ENCODE results near the gene ZNF770. TPM values are rescaled to one million over a fixed set of nuclear protein-coding genes. Genes with fewer than 3 reads are reported as not detected.
"Not testable (repeated sequence)": the region's sequence is repeated elsewhere in the genome, so short reads cannot be mapped to it uniquely, and the experiment has no call there.

ZNF770 gene
- total RNA-seq, 1 donor, result 36.8 TPM

GRCh38 chr15:34952481-34952880 lies 35.6 kb downstream of the ZNF770 start:
- TF ChIP-seq CTCF (IDR thresholded peaks at IDR 0.05; ENCODE audit: insufficient read depth, low read length), result no peak
- no peak overlapping the region for H3K4me3 ChIP-seq (ENCODE audit: low read depth, low read length)
- peak; percentile 18 for DNase-seq (ENCODE audit: low read depth)

- DNase-seq (ENCODE audit: low read depth), result peak; percentile 71
- H3K4me3 ChIP-seq (ENCODE audit: low read depth, low read length), result no peak overlapping the region
- TF ChIP-seq CTCF (IDR thresholded peaks at IDR 0.05; ENCODE audit: insufficient read depth, low read length), result no peak
Observed at GRCh38 chr15:34951993-34952392, 36.1 kb downstream of the ZNF770 start.

- no peak overlapping the region for H3K4me3 ChIP-seq (ENCODE audit: low read depth, low read length)
- DNase-seq (ENCODE audit: low read depth), result no peak
Observed at GRCh38 chr15:34944936-34945335, 43.2 kb downstream of the ZNF770 start.

GRCh38 chr15:34943711-34944110 lies 44.4 kb downstream of the ZNF770 start:
- no peak for TF ChIP-seq CTCF (IDR thresholded peaks at IDR 0.05; ENCODE audit: insufficient read depth, low read length)
- H3K4me3 ChIP-seq (ENCODE audit: low read depth, low read length), result no peak overlapping the region
- no peak for DNase-seq (ENCODE audit: low read depth)

More at GRCh38 chr15:34944936-34945335, 43.2 kb downstream of the ZNF770 start:
- no peak for TF ChIP-seq CTCF (IDR thresholded peaks at IDR 0.05; ENCODE audit: insufficient read depth, low read length)

- H3K4me3 ChIP-seq (ENCODE audit: low read depth, low read length); DNase-seq (ENCODE audit: low read depth): not testable (repeated sequence)
Observed at GRCh38 chr15:34943264-34943663, 44.8 kb downstream of the ZNF770 start.

- no peak overlapping the region for H3K4me3 ChIP-seq (ENCODE audit: low read depth, low read length)
- no peak for TF ChIP-seq CTCF (IDR thresholded peaks at IDR 0.05; ENCODE audit: insufficient read depth, low read length)
- DNase-seq (ENCODE audit: low read depth), result peak; percentile 74
Observed at GRCh38 chr15:34942363-34942762, 45.7 kb downstream of the ZNF770 start.

GRCh38 chr15:34941831-34942230 lies 46.3 kb downstream of the ZNF770 start:
- H3K4me3 ChIP-seq (ENCODE audit: low read depth, low read length), result no peak overlapping the region
- no peak for TF ChIP-seq CTCF (IDR thresholded peaks at IDR 0.05; ENCODE audit: insufficient read depth, low read length)
- no peak for DNase-seq (ENCODE audit: low read depth)
